VCaP (cell line): Measurements from ENCODE around the gene KCNH8.

Experiments
- H3K27ac ChIP-seq: fragments of 450-650 bp; 2 replicates; pipeline ENCODE4 v1.5.1; 2017
- TF ChIP-seq, protein P1 (sequence below): fragments of 450-650 bp; conservative IDR thresholded peaks from 2 replicates; pipeline ENCODE4 v1.5.1; 2017; ENCODE audit warnings: mild to moderate bottlenecking, moderate library complexity

The KCNH8 gene

DNA sequence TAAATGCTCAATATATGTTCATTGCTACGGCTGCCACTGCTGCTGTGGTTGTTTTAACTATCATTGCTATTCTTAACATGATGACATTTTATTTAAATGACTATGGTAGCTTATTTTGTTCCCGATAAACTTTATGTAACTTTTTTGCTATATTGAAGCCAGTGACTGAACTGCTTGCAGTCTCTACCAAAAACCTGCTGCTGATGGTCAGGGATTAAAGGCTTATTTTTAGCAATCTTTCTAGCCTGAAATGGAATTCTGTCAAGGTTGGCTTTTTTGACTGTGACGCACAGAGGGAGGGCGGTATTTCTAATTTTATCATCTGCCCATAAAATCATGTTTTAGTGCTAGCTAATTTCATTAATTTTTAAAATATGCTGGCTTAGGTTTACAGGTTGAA, 271.8 kb downstream of the KCNH8 start:
- TF ChIP-seq, protein P1, sequence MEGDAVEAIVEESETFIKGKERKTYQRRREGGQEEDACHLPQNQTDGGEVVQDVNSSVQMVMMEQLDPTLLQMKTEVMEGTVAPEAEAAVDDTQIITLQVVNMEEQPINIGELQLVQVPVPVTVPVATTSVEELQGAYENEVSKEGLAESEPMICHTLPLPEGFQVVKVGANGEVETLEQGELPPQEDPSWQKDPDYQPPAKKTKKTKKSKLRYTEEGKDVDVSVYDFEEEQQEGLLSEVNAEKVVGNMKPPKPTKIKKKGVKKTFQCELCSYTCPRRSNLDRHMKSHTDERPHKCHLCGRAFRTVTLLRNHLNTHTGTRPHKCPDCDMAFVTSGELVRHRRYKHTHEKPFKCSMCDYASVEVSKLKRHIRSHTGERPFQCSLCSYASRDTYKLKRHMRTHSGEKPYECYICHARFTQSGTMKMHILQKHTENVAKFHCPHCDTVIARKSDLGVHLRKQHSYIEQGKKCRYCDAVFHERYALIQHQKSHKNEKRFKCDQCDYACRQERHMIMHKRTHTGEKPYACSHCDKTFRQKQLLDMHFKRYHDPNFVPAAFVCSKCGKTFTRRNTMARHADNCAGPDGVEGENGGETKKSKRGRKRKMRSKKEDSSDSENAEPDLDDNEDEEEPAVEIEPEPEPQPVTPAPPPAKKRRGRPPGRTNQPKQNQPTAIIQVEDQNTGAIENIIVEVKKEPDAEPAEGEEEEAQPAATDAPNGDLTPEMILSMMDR = no peak
- H3K27ac ChIP-seq = no peak overlapping the region

DNA sequence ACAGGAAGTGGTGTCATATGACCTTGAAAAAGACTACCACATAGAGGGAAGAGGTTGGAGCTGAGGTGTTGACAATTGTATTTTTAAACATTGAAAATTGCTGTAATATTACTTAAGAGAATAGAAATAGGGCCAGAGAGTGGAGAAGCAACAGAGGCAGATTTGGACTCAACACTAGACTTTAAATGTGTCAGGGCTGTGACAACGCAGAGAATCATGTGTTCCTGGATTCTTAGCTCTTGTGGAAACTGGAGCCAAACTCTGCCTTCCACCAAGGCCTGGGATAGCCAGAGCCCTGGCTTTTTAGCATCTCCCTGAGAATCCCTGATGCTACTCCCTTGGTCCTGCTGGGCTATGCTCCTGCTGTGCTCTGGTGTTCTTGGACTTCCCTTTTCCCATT, 277.5 kb downstream of the KCNH8 start:
- no peak overlapping the region for H3K27ac ChIP-seq
- TF ChIP-seq, protein P1 = no peak

DNA sequence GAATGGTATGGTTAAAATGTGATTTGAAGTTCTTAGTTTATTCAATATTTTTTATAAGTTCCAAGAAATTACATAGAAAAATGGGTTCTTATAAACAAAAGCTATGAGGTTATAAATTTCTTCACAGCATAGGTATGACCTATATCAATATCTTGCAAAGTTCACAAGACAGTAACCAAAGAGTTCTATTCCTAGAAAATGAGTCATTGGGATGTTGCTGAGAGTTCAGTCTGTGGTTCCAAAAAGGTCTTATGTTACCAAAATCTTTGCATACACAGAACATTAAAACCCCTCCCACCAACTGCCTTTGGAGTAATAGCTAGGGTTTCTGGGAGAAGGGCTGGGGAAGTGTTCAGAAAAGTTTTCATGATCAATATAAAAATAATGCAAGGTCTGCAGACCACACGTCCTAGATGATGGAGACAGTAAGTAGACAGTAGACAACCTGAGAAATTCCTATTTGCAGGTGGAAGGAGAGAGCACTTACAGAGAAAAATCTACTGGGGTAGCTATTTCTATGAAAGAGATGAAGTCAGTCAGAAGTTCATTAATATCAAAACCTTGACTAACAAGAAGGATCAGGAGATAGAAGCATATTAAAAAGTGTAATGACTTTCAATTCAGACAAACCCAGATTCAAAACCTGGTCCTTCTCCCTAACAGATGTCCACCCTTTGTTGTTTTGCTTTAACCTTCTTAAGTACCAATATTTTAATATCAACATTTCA, 279.3 kb downstream of the KCNH8 start:
- H3K27ac ChIP-seq = no peak overlapping the region
- TF ChIP-seq, protein P1 = no peak

DNA sequence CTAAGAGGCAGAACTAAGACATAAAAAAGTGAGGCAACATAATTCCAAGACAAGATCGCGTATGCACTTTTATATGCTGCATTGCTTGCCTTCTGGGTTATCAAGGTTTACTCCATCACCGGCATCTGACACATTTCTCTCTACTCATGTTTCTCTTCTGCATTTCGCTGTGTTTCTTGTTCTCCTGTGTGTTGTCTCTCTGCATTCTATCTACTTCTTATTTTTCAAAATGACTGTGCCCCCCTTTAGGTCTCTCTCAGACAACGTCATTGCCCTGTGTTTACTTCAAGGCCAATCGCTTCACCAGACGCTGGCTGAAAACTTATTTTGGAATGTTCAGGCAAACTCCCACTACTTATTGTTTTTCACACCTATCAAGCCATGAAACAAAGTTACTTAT, 280.4 kb downstream of the KCNH8 start:
- TF ChIP-seq, protein P1 = no peak
- no peak overlapping the region for H3K27ac ChIP-seq

DNA sequence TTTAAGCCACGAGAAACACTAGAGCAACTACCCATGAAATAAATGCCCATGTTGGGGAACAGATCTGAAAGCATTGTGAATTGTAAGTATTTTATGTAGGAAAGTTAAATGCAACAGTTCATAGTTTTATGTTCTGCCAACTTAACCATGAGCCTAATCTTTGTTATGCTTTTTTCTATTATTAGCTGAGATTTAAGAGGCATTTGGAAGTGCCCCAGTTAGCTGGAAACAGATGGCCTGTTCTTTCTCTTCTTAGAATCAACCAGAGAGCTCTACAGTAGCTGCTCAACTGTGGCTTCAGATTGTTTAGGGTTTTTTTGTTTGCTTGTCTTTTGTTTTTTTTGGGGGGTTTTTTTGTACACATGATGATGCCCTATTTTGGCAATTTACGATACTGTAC, 284.4 kb downstream of the KCNH8 start:
- no peak overlapping the region for H3K27ac ChIP-seq
- TF ChIP-seq, protein P1 = no peak

DNA sequence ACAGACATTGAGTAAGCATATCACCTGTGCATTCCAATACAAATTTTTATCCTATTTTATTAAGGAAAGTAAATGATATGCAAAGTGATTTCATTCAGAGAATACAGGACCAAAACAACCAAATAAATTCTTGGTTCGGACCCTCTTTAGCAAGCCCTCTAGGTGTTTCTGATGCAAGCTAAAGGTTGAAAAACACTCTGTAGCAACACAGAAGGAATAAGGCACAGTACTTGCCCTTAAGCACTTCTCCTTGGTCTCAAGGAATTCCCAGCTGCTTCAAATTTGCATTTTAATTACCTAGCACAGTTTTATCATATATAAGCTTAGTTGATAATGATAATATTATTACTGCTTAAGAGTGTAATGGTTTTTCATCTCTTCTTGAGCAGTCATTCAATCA, 288.4 kb downstream of the KCNH8 start:
- TF ChIP-seq, protein P1 = no peak

DNA sequence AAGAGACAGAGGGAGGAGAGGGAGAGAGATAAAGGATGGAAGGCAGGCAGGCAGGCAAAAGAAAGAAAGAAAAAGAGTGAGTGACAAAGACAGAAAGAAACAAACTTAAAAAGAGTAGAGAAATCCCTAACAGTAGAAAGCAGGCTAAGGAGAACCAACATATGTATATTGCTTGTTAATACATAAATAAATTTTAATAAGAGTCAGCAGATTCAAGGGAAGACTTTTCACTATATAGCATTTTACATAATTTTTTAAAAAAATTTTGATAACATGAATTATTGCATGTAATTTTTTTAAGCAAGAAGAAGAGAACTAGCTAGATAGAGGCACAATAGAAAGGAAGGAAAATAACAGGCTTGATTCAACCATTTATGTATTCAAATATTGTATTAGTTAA, 291.6 kb downstream of the KCNH8 start:
- no peak overlapping the region for H3K27ac ChIP-seq
- TF ChIP-seq, protein P1 = no peak

More for the DNA sequence above, 288.4 kb downstream of the KCNH8 start:
- no peak overlapping the region for H3K27ac ChIP-seq
